ENCODE measurements around the gene TMEM207.

TMEM207 gene

DNA sequence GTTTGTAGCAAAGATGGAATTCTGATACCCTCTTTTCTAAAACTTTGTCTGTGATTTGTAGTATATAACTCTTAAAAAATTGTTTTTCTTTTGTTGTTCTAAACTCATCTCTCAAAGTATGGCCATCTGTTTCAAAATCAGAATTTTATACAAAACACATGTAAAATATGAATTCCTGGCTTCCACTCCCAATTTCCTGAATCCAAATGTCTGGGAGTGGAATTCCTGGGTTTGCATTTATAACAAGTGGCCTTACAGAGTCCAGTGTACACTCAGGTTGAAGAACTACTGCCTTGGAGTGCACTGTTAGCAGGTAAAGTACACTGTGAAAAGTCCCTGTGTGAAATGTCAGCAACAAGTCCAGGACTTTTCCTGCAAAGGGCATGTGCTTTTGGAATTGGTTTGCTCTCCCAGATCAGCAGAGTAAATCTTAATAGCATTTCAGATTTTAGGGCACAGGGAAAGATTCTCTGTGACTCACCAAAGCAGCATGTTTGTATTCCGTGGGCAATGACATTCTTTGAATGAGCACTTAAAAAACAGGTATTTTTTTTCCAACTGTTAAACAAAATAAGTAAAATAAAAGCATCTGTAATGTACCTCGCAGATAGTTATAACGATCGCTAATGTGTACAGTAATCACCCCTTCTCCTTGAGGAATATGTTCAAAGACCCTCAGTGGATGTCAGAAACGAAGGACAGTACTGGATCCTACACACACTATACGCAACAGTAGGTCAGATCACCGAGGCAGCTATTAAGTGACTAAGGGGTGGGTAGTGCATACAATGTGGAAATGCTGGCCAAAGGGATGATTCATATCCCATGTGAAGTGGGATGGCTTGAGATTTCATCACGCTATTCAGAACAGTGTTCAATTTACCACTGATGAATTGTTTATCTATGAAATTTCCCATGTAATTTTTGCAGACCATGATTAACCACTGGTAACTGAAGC lies 63.7 kb downstream of the TMEM207 start:
- no peak for DNase-seq (ENCODE audit: low read depth, low spot score)

DNA sequence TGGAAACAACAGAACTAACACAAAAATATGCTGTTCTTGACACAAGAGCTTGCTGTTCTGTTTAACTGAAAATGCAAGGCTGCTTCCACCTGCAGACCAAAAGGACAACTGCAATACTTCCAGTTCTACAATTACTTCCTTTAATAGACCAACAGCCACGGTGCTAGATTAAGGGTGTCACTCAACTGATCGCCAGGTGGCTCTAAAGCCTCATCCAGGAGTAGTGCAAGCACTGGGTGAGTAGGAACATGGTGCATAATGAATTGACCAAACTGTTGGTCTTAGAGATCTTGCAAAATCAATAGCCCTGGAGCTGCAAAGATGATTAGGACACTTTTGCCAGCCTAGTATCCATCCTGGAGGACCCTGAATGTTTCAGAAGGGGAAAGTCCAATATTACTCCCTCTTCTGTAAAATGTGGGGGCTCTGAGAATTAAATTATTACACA lies 65.4 kb downstream of the TMEM207 start:
- DNase-seq (ENCODE audit: low read depth, low spot score): no peak

DNA sequence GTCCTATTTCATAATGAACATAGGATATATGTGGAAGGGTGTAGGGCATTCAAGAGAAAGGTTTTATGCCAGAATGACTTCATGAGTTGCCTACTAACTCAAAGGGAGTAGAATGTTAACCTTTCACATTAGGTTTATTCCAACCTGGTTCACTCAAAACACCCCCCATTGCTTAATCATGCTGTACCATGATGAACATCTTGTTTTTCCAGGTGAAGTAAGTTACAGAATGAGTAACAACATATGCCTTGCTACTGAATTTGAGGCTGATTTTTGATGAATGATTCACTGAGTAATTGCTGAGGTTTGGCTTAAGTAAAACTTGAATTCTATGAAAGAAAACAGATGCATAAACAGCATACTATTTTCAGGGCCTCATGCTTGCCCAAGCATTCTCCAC lies 67.6 kb downstream of the TMEM207 start:
- no peak for DNase-seq (ENCODE audit: low read depth, low spot score)

DNA sequence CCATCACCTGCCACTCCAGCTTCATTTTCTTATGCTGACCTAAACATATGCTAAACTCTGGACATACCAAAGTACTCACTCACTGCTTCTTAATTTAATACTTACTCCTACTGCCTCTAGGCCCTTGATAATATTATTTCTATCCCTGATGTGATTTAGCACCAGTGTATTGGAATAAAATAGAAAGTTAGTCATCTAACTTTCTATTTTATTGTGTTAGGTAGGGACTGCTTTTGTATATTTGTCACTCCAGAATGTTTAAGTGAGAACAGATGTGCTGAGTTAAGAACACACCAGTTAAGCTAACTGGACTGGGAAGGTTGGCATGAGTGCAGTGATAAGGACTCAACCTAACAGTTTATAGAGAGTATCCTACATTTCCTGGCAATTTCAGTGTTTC lies 68.3 kb downstream of the TMEM207 start:
- DNase-seq (ENCODE audit: low read depth, low spot score): no peak

DNA sequence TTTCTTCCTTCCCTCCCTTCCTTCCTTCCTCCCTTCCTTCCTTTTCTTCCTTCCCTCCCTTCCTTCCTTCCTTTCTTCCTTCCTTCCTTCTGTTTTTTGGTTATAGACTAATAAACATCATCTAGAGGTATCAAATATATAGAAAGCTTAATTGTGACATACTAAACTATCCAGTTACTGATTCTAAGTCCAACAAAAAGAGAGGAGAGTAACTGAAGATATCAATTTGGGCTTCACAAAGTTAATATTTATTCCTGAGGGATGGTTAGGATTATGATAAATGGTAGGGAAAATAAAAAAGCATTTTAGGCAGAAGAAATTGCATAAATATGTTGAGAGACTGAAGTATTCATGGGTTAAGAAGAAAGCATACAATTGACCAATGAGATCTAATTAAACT lies 69.5 kb downstream of the TMEM207 start:
- no peak for DNase-seq (ENCODE audit: low read depth, low spot score)
